Stromal cell of bone marrow (primary cell): Measurements from ENCODE around the gene PRR20G.
"Not testable (repeated sequence)": the region's sequence is repeated elsewhere in the genome, so short reads cannot be mapped to it uniquely, and the experiment has no call there.

Experiments used
- DNase-seq: peaks from one replicate; pipeline ENCODE4 v3.0.0-alpha.2; 2012; ENCODE audit warnings: low read depth

PRR20G gene

DNA sequence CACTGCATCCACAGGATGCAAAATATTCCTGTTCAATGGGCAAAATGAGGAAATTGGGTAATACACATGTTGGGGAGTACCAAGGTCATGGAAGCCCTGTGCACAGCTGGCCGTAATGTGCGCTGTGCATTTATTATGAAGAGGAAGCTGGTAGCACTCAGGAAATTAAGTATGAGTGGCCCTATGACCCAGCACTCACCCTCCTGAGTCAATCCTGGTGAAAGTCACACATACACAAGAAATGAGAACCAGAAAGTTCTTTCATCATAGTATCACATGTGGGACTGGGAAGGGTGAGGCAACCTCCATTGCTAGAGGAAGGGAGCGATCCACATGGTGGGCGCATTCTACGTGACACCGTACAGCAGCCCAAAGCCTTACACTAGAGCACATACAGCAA, 11.4 kb upstream of the PRR20G start:
- DNase-seq, result no peak

- DNase-seq, result no peak
Observed at GRCh38 chr3:127296959-127297358, 9.1 kb upstream of the PRR20G start.

DNA sequence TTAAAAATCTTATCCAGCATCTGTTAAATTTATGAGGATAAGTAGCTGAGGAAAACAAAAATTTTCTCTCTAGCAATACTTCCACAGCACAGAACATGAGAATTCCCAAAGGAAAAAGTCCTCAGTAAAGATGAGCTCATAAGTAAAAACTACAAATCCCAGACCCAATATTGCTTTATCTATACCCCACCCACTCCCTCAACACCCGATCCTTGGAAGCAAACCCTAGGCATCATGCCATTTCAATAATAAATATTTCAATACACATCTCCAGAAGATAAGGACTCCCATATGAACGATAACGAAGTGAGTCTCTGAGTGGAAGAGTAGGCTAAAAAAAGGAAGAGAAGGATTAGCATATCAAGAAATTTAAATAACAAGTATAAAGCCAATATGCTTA, 8.3 kb upstream of the PRR20G start:
- no peak for DNase-seq

DNA sequence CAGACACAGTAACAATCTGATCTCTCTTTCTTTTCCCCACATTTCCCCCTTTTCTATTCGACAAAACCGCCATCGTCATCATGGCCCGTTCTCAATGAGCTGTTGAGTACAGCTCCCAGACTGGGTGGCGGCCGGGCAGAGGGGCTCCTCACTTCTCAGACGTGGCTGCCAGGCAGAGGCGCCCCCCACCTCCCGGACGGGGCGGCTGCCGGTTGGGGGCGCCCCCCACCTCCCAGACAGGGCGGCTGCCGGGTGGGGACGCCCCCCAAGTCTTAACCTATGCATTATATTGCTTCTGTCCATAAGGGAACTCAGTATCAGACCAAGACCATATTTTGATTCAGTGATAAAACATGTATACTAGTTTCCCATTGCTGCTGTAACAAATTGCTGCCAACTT, 5.8 kb upstream of the PRR20G start:
- not testable (repeated sequence) for DNase-seq

DNA sequence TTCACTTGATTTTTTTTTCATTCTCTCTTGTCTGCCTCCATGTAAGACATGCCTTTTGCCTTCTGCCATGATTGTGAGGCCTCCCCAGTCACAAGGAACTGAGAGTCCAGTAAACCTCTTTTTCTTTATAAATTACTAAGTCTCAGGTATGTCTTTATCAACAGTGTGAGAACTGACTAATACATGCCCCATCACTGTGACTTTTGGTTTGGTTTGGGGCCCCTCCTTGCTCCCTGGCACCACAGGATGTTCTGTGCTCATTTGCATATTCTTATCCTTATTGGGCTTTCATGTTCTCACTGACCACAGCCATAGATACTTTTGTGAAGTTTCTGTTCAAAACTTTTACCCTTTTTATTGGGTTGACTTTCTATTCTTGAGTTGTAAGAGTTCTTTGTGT, 3.8 kb upstream of the PRR20G start:
- no peak for DNase-seq

DNA sequence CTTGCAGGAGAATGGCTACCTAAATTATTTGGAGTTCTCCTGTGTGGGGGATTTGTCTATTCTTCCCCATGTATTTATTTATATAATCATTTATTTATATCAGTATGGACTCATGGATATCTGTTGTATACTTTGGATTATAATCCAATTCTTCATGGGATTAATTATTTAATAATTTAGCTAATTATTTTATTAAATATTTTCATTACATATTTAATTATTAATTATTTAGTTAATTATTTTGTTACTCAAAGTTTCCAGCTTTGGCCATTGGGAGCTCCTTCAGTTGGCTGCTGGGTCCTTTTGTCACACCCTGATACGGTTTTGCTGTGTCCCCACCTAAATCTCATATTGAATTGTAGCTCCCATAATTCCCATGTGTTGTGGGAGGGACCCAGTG, 3.3 kb upstream of the PRR20G start:
- DNase-seq, result no peak

DNA sequence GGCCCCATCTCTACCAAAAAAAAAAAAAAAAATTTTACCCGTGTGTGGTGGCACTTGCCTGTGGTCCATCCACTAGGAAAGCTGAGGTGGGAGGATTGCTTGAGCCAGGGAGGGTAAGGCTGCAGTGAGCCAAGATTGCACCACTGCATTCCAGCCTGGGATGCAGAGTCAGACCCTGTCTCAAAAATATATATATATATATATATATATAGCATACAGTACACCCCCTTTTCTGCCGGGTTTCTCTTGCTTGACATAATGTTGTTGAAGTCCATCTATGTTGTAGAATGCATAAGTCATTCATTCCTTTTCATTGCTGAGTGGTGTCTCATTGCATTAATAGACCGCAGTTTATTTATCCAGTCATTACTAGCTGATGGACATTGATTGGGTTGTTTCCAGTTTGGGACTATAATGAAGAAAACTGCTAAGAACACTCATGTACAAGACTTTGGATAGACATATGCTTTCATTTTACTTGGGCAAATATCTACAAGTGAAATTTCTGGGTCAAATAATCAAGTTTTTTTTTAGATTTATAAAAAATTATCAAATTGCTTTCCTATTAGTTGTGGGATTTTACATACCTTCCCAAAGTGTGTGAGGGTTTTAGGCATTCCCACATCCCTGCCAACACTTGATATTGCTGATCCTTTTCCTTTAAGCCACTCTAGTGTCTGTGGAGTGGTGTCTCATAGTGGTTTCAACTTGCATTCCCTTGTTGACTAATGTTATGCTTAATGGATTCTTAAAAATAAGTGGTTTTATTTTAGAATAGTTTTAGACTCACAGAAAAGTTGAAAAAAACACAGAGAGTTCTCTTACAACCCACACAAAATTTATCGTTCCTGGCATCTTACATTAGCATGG, 2.1 kb upstream of the PRR20G start:
- DNase-seq, result no peak

- DNase-seq, result no peak
Observed at GRCh38 chr3:127288921-127289705, 1.3 kb upstream of the PRR20G start.

- DNase-seq, result no peak
Observed at GRCh38 chr3:127288343-127288742, 497 bp upstream of the PRR20G start.

GRCh38 chr3:127286571-127287140, 1.2 kb downstream of the PRR20G start:
- no peak for DNase-seq

DNA sequence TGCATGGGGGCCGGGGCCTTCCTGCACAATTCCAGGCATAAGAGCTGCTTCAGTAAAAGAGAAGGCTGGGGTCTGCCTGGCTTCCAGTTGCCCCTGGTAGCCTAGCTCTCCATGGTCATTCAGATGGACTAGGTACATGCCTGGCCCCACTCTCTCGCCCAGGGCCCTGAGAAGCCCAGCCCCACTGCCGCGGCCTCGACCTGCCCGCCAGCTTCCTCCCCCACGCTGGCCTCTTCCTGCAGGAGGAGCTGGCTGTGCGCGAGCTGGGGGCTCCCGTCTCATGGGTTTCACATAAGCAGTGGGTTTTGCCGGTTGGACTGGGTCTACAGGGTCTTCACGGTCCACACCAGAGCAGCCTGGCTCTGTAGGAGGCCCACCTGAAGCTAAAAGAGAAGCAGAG, 3.6 kb downstream of the PRR20G start:
- DNase-seq, result no peak

DNA sequence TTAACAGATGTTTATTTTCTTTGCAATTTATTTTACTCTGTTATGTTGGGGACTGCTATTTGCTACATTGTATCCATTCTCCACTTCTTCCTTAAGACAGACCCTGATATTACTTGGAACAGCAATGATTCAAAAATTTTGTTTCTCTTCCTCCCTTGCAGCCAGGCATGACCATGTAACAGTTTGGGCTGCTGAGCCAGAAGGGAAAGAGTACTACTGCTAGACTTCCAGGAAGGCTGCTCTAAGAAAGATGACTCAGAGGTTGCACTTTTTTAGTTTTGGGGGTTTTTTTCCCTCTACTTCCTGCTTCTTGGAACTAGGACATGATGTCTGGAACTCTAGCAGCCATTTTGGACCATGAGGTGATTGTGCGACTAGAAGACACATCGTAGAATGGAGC, 10.3 kb downstream of the PRR20G start:
- no peak for DNase-seq

DNA sequence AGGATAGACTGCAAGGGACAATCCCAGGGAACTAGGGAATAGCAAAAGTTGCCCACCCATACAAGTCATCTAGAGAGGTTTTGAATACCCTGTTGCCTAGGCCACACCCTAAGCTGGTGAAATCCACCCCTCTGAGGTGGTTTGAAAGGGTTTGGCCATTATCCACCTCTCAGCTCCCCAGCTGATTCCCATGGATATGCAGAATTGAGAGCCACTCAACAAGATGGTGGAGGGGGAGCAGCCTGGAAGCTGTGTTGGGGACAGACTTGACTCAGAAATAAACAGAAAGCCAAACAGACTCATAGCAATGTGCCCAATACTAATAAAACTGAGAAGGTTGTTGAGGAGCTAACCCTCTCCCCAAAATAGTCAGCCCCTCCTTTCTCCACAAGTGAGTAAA, 10.9 kb downstream of the PRR20G start:
- DNase-seq, result no peak

- no peak for DNase-seq
Observed at GRCh38 chr3:127276396-127276795, 11.4 kb downstream of the PRR20G start.

- DNase-seq, result no peak
Observed at GRCh38 chr3:127275287-127275781, 12.5 kb downstream of the PRR20G start.

DNA sequence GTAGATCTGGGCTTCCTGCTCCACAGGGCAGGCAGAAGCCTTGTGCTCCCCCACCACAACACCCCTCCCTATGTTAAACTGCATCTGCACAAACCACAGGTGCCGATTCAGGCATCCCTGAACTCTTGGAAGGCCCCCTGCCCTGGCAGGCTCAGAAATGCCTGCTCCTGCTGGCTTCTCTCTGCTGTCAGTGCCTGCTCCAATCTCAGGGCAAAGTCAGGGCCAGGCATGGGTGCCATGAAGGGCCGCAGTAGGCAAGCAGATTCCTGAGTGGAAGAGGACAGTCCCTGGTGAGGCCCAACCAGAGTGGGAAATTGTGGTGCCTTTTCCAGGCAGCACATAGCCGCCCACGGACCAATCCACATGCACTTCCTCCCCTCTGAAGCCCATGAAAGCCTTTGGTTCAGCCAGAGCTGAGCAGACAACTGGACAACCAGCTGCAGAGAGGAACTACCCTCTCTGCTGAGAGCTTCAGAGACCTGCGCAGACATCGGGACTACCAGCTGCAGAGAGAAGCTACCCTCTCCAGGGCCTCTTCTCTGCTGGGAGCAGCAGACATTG, 13.6 kb downstream of the PRR20G start:
- DNase-seq, result no peak

DNA sequence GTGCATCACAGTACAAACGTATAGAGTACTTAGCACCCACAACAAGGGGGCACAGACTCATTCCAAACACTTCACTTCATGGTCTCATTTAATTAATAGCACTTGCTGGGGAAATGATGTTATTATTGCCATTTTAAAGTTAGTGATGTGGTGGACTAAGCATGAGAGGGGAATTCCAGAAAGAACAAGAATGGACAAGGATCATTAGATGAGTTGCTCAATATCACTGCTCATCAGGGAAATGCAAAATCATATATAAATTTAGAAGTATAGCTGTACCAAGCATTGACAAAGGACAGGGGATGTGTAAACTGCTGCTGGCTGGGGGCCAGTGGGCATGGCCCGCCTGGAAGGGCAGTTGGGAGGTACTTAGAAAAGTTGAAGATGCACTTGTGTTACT, 14.6 kb downstream of the PRR20G start:
- no peak for DNase-seq

DNA sequence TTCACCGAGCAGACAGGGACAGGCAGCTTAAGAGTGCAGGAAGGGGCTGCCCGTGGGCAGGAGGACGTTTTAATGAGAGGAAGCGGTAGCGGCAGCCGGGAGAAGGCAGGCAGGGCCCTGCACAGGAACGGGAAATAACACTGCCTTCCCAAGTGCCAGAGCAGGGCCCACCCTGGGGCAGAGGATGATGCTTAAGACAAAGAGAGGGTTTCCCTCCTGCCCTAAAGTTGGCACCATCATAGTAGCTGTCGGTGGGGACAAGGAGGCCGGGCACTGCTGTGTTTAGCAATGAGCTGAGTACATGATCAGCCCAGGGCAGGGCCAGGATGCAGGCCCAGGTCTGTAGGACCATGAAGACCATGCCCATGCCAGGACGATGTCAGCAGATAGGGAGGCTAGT, 21.7 kb downstream of the PRR20G start:
- DNase-seq, result no peak

DNA sequence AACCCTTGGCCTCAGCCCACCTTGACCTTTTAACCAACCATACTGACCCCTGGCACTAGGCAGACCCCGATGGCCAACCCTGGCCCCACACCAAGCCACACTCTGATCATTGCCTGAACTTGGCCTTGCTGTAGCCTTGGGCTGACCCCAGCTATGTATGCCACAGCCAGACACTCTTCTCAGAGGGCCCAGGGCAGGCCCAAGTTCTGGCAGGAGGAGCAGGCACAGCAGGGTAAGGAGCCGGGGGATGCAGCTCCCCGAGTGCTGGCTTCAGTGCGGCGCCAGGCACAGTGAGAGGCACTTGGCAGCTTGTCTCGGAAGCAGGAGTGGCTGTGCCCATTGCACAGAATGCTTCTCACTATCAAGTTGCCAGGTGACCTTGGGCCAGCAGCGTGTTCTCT, 22.3 kb downstream of the PRR20G start:
- DNase-seq, result no peak

DNA sequence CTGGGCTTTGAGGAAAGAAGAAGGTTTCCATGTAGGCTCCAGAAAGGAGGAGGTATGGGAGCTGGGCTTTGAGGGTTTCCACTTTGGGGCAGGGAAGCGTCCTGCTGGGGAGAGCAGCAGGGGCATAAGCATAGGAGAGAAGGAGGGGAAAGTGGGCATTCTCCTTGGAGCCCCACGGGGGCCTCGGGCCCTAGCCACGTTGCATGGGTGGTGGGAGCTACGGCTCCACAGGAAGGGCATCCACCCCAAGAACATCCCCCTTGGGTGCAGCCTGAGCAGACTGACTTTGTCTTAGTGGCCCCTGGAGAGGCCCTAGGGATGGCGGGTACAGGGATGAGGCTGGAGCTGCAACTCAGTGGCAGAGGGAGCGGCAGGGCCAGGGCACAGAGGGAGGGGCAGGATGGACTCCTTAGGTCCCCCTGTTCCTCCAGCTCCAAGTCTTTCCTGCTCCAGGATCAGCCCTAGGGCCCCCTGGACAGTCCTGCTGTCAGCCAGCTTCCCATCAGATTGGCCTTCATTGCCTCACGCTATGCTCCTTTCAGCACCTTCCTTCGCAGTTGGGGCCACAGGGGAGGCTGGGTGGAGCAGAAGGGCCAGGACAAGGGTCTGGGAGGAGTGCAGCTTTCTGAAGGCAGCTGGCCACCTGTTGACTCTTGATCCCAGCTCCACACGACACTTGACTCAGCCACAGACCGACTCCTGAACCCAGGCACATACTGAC, 22.9 kb downstream of the PRR20G start:
- no peak for DNase-seq

DNA sequence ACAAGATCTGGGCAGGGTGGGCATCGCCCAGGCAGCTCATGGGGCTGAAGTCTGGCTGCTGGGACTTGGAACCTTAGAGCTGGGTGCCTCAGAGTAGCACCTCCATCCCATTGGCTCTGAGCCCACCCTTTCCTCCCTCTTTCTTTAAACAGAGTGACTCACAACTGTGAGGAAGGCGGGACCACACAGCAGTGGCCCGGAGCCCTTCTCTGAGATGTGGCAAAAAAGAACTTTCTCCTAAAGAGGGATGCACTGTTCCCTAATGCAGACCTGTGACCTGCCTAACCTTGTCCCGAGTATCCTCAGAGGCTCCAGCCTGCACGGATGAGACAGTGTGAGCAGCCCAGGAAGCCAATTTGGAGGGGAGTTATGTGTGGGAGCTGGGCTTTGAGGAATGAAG, 23.6 kb downstream of the PRR20G start:
- peak; percentile 4 for DNase-seq
